ENCODE results near the gene DOP1A.

- no peak for TF ChIP-seq NFRKB (IDR thresholded peaks at IDR 0.05)
- no peak for TF ChIP-seq TARDBP (IDR thresholded peaks at IDR 0.05)
- no peak for TF ChIP-seq FOXM1 (IDR thresholded peaks at IDR 0.05; ENCODE audit: borderline replicate concordance)
Measured at GRCh38 chr6:83126807-83127206, 59.3 kb downstream of the DOP1A start.
